ENCODE measurements around the gene CT45A10.
A peak's percentile ranks its signal among the peaks of the same experiment; 100 is the strongest.
"Not testable (repeated sequence)": the region's sequence is repeated elsewhere in the genome, so short reads cannot be mapped to it uniquely, and the experiment has no call there.

Gene CT45A10

GRCh38 chrX:135893294-135893817, at the start of gene CT45A10, which contains the start of gene SAGE1:
TSS of gene CT45A10 (minus strand) at chrX:135893444. CDS start at chrX:135885344, 8,100 bp downstream.
TSS of gene SAGE1 (plus strand) at chrX:135893716. CDS start at chrX:135896243, 2,527 bp downstream.
- Mint-ChIP-seq H3K9me3 (no peaks in the 10 kb centered on the region), H3K36me3 (no peaks in the 10 kb centered on the region), H3K4me3 (no peak within 1 kb of the TSS), H3K27ac (no peak within 1 kb of the TSS), H3K4me1 (no peaks in the 10 kb centered on the region)
- DNase-seq (ENCODE audit: low spot score in 2 of 2) (no peak), ATAC-seq (no peak)

GRCh38 chrX:135931644-135932487, 38.6 kb upstream of the CT45A10 start:
- peak; percentile 51 for ATAC-seq
- Mint-ChIP-seq H3K4me3 (no peak overlapping the region), H3K27ac (no peak overlapping the region), H3K4me1 (no peaks in the 10 kb centered on the region), H3K36me3 (no peaks in the 10 kb centered on the region), H3K9me3 (no peaks in the 10 kb centered on the region)
- peak; percentile 2 to 51 for DNase-seq (ENCODE audit: low spot score in 2 of 2)

- no peaks in the 10 kb centered on the region for H3K36me3 Mint-ChIP-seq
- no peak for ATAC-seq
Observed at GRCh38 chrX:135927897-135928296, 34.7 kb upstream of the CT45A10 start.

GRCh38 chrX:135923353-135923752, 30.1 kb upstream of the CT45A10 start:
- DNase-seq (ENCODE audit: low spot score in 2 of 2) (no peak), ATAC-seq (no peak)
- H3K4me3 Mint-ChIP-seq: no peak overlapping the region
- H3K4me1 Mint-ChIP-seq: no peaks in the 10 kb centered on the region
- H3K36me3 Mint-ChIP-seq: no peaks in the 10 kb centered on the region
- H3K9me3 Mint-ChIP-seq: no peaks in the 10 kb centered on the region
- no peak overlapping the region for H3K27ac Mint-ChIP-seq

More at GRCh38 chrX:135927897-135928296, 34.7 kb upstream of the CT45A10 start:
- Mint-ChIP-seq H3K4me1 (no peaks in the 10 kb centered on the region), H3K4me3 (no peak overlapping the region), H3K9me3 (no peaks in the 10 kb centered on the region), H3K27ac (no peak overlapping the region)
- DNase-seq (ENCODE audit: low spot score in 2 of 2): no peak

GRCh38 chrX:135920516-135920915, 27.3 kb upstream of the CT45A10 start:
- not testable (repeated sequence) for H3K27ac Mint-ChIP-seq; H3K4me1 Mint-ChIP-seq; H3K9me3 Mint-ChIP-seq; H3K36me3 Mint-ChIP-seq; ATAC-seq; DNase-seq (ENCODE audit: low spot score in 2 of 2); H3K4me3 Mint-ChIP-seq

- no peaks in the 10 kb centered on the region for H3K9me3 Mint-ChIP-seq
- no peak overlapping the region for H3K27ac Mint-ChIP-seq
- no peak for ATAC-seq
- no peak for DNase-seq (ENCODE audit: low spot score in 2 of 2)
- H3K36me3 Mint-ChIP-seq: no peaks in the 10 kb centered on the region
- H3K4me1 Mint-ChIP-seq: no peaks in the 10 kb centered on the region
- no peak overlapping the region for H3K4me3 Mint-ChIP-seq
Observed at GRCh38 chrX:135914404-135914803, 21.2 kb upstream of the CT45A10 start.

GRCh38 chrX:135910251-135910650, 17.0 kb upstream of the CT45A10 start:
- Mint-ChIP-seq H3K4me3 (no peak overlapping the region), H3K36me3 (no peaks in the 10 kb centered on the region), H3K4me1 (no peaks in the 10 kb centered on the region), H3K27ac (no peak overlapping the region), H3K9me3 (no peaks in the 10 kb centered on the region)
- ATAC-seq (no peak), DNase-seq (ENCODE audit: low spot score in 2 of 2) (no peak)

- Mint-ChIP-seq H3K9me3 (no peaks in the 10 kb centered on the region), H3K4me3 (no peak overlapping the region), H3K4me1 (no peaks in the 10 kb centered on the region)
Observed at GRCh38 chrX:135892781-135893180, 463 bp downstream of the CT45A10 start.

GRCh38 chrX:135890087-135890585, 3.1 kb downstream of the CT45A10 start:
- no peaks in the 10 kb centered on the region for H3K36me3 Mint-ChIP-seq
- H3K4me3 Mint-ChIP-seq: no peak overlapping the region
- ATAC-seq: no peak

More at GRCh38 chrX:135892781-135893180, 463 bp downstream of the CT45A10 start:
- ATAC-seq (no peak), DNase-seq (ENCODE audit: low spot score in 2 of 2) (no peak)
- H3K36me3 Mint-ChIP-seq: no peaks in the 10 kb centered on the region
- H3K27ac Mint-ChIP-seq: no peak overlapping the region

GRCh38 chrX:135888976-135889375, 4.3 kb downstream of the CT45A10 start:
- H3K36me3 Mint-ChIP-seq, H3K4me3 Mint-ChIP-seq, ATAC-seq, H3K9me3 Mint-ChIP-seq, H3K4me1 Mint-ChIP-seq, H3K27ac Mint-ChIP-seq: not testable (repeated sequence)
- DNase-seq (ENCODE audit: low spot score in 2 of 2): peak; percentile 5 to 53

More at GRCh38 chrX:135890087-135890585, 3.1 kb downstream of the CT45A10 start:
- H3K4me1 Mint-ChIP-seq: no peaks in the 10 kb centered on the region
- H3K9me3 Mint-ChIP-seq: no peaks in the 10 kb centered on the region
- DNase-seq (ENCODE audit: low spot score in 2 of 2): no peak
- no peak overlapping the region for H3K27ac Mint-ChIP-seq

- not testable (repeated sequence) for H3K9me3 Mint-ChIP-seq; H3K27ac Mint-ChIP-seq; H3K4me1 Mint-ChIP-seq; H3K4me3 Mint-ChIP-seq; DNase-seq (ENCODE audit: low spot score in 2 of 2); H3K36me3 Mint-ChIP-seq; ATAC-seq
Observed at GRCh38 chrX:135888230-135888629, 5.0 kb downstream of the CT45A10 start.

- H3K9me3 Mint-ChIP-seq; H3K36me3 Mint-ChIP-seq; ATAC-seq; H3K4me3 Mint-ChIP-seq; H3K27ac Mint-ChIP-seq; H3K4me1 Mint-ChIP-seq; DNase-seq (ENCODE audit: low spot score in 2 of 2): not testable (repeated sequence)
Observed at GRCh38 chrX:135882741-135883140, 10.5 kb downstream of the CT45A10 start.

GRCh38 chrX:135871712-135872111, 21.5 kb downstream of the CT45A10 start, which contains the start of gene CT45A9:
TSS of gene CT45A9 (minus strand) at chrX:135871812. CDS start at chrX:135868061, 3,751 bp downstream.
- not testable (repeated sequence) for H3K9me3 Mint-ChIP-seq; ATAC-seq; H3K4me1 Mint-ChIP-seq; DNase-seq (ENCODE audit: low spot score in 2 of 2); H3K4me3 Mint-ChIP-seq; H3K27ac Mint-ChIP-seq; H3K36me3 Mint-ChIP-seq

GRCh38 chrX:135854438-135854837, 38.8 kb downstream of the CT45A10 start, which contains the start of gene CT45A8:
TSS of gene CT45A8 (minus strand) at chrX:135854538. CDS start at chrX:135850783, 3,755 bp downstream.
- not testable (repeated sequence) for H3K9me3 Mint-ChIP-seq, ATAC-seq

GRCh38 chrX:135837180-135837579, 56.1 kb downstream of the CT45A10 start, which contains the start of gene CT45A7:
TSS of gene CT45A7 (minus strand) at chrX:135837280. CDS start at chrX:135833533, 3,747 bp downstream.
- not testable (repeated sequence) for ATAC-seq; DNase-seq (ENCODE audit: low spot score in 2 of 2); H3K9me3 Mint-ChIP-seq; H3K27ac Mint-ChIP-seq; H3K4me1 Mint-ChIP-seq; H3K4me3 Mint-ChIP-seq; H3K36me3 Mint-ChIP-seq

More at GRCh38 chrX:135854438-135854837, 38.8 kb downstream of the CT45A10 start, which contains the start of gene CT45A8:
- not testable (repeated sequence) for H3K4me3 Mint-ChIP-seq; H3K4me1 Mint-ChIP-seq; H3K27ac Mint-ChIP-seq; DNase-seq (ENCODE audit: low spot score in 2 of 2); H3K36me3 Mint-ChIP-seq

All from stimulated activated effector memory CD8-positive, alpha-beta T cell treated with anti-CD3 and anti-CD28 coated beads, Interleukin-12 subunit alpha, Interleukin-12 subunit beta, amount 100 ng/mL, for 72 hours (primary cell).